LNCAP (cell line): ENCODE results near the gene MYO9B.

ENCODE experiments used
- CTCF ChIP-seq: fragments of 450-650 bp; IDR thresholded peaks from 2 replicates; pipeline ENCODE4 v1.5.1; 2017; ENCODE audit warnings: mild to moderate bottlenecking

MYO9B gene

GRCh38 chr19:17037184-17037583, 38.4 kb upstream of the MYO9B start:
- TF ChIP-seq CTCF, result no peak

DNA sequence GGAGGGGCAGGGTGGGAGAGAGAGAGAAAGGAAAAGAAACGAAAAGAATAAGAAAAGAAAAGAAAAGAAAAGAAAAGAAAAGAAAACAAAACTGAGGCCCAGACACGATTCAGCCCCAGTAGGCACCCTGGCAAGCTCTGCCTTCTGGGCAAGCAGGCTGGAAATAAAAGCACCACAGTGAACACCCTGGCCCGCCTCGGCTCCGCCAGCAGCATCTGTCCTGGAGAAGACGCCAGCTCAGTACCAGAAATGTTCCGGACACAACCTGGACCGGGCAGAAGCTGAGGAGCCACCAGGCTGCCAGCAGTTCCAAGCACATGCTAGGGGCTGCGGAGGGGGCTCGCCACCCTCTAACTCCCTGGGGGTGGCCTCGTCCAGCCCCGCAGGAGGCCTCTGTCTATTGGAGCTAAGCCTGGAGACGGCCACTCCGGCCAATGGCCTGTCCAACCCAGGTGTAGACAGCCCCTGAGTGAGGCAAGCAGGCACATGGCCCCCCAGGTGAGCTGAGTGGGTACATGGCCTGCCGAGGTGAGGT, 37.5 kb upstream of the MYO9B start:
- no peak for TF ChIP-seq CTCF

DNA sequence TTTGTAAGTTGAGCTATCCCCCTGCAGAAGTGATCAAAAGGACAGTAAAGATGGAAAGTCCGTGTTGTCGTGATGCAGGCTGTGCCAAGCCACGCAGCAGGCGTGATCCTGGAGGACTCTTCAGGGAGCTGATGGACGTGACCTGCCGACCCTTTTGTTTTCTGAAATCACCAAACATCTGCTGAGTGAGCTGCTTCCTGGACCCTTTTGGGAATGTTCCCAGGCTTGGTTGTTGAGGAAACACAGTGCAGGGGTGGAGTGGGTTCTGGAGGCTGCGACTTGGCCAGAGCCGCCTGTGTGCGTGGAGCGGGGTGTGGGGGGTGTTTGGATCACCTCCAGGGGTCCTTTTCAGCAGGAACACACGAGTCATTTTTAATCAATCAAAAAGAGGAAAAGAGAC, 33.6 kb upstream of the MYO9B start:
- TF ChIP-seq CTCF, result no peak

DNA sequence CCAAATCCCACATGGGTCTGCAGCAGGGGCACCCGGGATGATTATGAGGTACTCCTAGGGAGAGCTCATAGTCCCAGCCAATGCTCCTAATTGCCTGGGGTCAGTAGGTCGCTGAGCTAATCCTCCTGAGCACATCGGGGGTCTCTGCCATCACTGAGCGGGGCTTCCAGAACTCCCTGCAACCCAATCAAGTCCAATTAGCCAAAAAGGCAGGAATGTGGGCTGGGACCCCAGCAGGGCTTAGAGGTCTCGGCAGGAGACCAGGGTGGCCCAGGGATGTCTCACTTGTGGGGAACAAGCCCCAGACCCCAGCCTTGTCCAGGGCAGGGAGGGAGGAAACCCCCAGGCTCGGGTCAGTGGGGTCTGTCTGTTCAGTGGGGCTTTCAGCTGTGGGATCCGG, 31.8 kb upstream of the MYO9B start:
- TF ChIP-seq CTCF, result no peak

GRCh38 chr19:17045907-17046502, 29.6 kb upstream of the MYO9B start:
- TF ChIP-seq CTCF, result no peak

GRCh38 chr19:17048885-17049453, 26.6 kb upstream of the MYO9B start:
- TF ChIP-seq CTCF, result no peak

- no peak for TF ChIP-seq CTCF
These were observed 25.8 kb upstream of the MYO9B start for GRCh38 chr19:17049711-17050280.
